Thyroid gland (tissue), 4 donors: Measurements from ENCODE around the gene SYS1.

ENCODE experiments used
- CTCF ChIP-seq, 6 experiments: fragments of 200-600 bp in 3 of 6; fragments of 450-650 bp in 3 of 6; sonication (generic) in 3 of 6; IDR thresholded peaks; one replicate each; pipeline ENCODE4 v1.5.1; 2016 to 2019; ENCODE audit warnings: antibody characterized with exemption in 6 of 6, mild to moderate bottlenecking in 2 of 6, inconsistent platforms in 1 of 6, moderate library complexity in 1 of 6
- POLR2A ChIP-seq, 2 donors: fragments of 450-650 bp; IDR thresholded peaks; one replicate each; pipeline ENCODE4 v1.6.1; 2017; ENCODE audit warnings: antibody characterized with exemption in 2 of 2, mild to moderate bottlenecking in 2 of 2, moderate library complexity in 1 of 2

DNA sequence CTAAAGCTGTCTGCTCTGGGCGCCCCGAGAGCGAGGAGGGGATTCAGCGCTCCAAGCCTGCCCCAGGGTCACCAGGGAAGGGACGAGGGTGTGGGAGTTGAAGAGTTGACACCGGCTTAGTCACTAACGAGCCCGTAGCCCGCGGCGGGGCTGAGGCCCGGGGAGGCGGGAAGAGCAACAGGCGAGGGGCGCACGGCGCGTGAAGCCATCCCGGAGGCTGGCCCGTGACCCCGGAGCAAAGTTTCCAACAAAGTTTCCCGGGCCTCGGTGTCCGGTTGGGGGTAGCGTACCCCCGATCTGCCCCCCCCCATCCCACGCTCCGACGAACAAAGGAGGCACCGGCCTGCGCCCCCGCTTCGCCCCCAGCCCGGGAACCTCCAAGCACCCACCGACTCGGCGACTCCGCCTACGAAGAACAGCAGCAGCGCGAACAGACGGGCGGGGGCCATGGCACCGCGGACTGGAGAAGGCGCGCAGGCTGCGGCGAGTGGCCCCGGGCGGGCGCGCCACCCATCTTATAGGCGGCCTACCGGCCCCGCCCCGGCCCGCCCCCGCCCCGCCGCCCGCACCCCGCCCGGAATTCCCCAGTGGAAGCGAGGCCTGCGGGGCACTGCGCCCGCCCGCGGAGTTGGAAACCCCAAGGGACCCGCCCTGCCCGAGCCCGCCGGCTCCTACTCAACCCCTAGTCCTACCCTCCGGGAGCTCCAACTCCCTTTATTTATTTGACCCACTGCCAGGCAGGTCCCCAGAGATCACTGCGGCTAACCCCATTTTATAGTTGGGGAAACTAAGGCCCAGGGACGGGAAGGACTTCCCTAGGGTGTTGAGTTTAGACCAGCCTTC lies 14.8 kb upstream of the SYS1 start, which contains the start of gene SDC4:
- TF ChIP-seq CTCF (IDR thresholded peaks at IDR 0.05) (no peak), POLR2A (IDR thresholded peaks at IDR 0.05) (peak; percentile 89 to 94)
